ENCODE measurements around the gene TIMD4.

The TIMD4 gene

GRCh38 chr5:156920861-156921431 is 42.1 kb downstream of the TIMD4 start:
- no peak for DNase-seq

- DNase-seq: peak; percentile 28
Observed at GRCh38 chr5:156920042-156920860, 42.8 kb downstream of the TIMD4 start.

- no peak for DNase-seq
Observed at GRCh38 chr5:156918311-156918845, 44.6 kb downstream of the TIMD4 start.

- no peak for DNase-seq
Observed at GRCh38 chr5:156914371-156914737, 48.7 kb downstream of the TIMD4 start.

- no peak for DNase-seq
Observed at GRCh38 chr5:156913719-156914370, 49.2 kb downstream of the TIMD4 start.

GRCh38 chr5:156913355-156913718 is 49.7 kb downstream of the TIMD4 start:
- DNase-seq: no peak

GRCh38 chr5:156912869-156913268 is 50.2 kb downstream of the TIMD4 start:
- DNase-seq: no peak

GRCh38 chr5:156909180-156909579 is 53.8 kb downstream of the TIMD4 start:
- DNase-seq: no peak

GRCh38 chr5:156907667-156908066 is 55.4 kb downstream of the TIMD4 start:
- DNase-seq: no peak

- no peak for DNase-seq
Observed at GRCh38 chr5:156906807-156907206, 56.2 kb downstream of the TIMD4 start.

- no peak for DNase-seq
Observed at GRCh38 chr5:156896546-156896945, 66.5 kb downstream of the TIMD4 start.

- DNase-seq: no peak
Observed at GRCh38 chr5:156893517-156893916, 69.5 kb downstream of the TIMD4 start.

GRCh38 chr5:156892864-156893263 is 70.2 kb downstream of the TIMD4 start:
- DNase-seq: no peak

GRCh38 chr5:156892223-156892622 is 70.8 kb downstream of the TIMD4 start:
- no peak for DNase-seq

GRCh38 chr5:156888520-156888919 is 74.5 kb downstream of the TIMD4 start:
- no peak for DNase-seq

GRCh38 chr5:156883316-156883875 is 79.6 kb downstream of the TIMD4 start:
- no peak for DNase-seq

GRCh38 chr5:156879665-156880285 is 83.3 kb downstream of the TIMD4 start:
- no peak for DNase-seq

GRCh38 chr5:156871212-156871611 is 91.8 kb downstream of the TIMD4 start:
- DNase-seq: no peak

GRCh38 chr5:156870498-156870839 is 92.6 kb downstream of the TIMD4 start:
- DNase-seq: no peak

Measured in stimulated activated CD4-positive, alpha-beta T cell treated with anti-CD3 and anti-CD28 coated beads, Interleukin-4, amount 100 ng/mL, for 1 hour (primary cell).